HCT116 (cell line): ENCODE results near the gene IMMP2L. TPM values are rescaled to one million over a fixed set of nuclear protein-coding genes. Genes with fewer than 3 reads are reported as not detected.

Source experiments
- ATAC-seq: fragments of 200-7000 bp; cut with Tn5 transposase; 2 replicates; pipeline ENCODE4 v1.9.1; 2020; ENCODE audit warnings: mild to moderate bottlenecking, moderate library complexity
- BruUV-seq: library from RNA; stranded (reverse); fragments of 400-500 nt; replicated peaks from 2 replicates; lab custom pipeline; 2021; lab: Mats Ljungman, UMichigan
- CTCF ChIA-PET: fragments of 300-600 bp; sonication (Branson Sonifier 250); formaldehyde crosslinking; loops from one replicate; lab custom pipeline; 2021; ENCODE audit warnings: antibody characterized with exemption; lab: Charles Lee
- POLR2A ChIA-PET: fragments of 300-600, 350-600 bp; sonication (Branson Sonifier 250); formaldehyde crosslinking; loops from one replicate; lab custom pipeline; 2021; ENCODE audit warnings: antibody characterized with exemption; lab: Charles Lee
- RAD21 ChIA-PET, 2 experiments: fragments of 300-600 bp; sonication (Branson Sonifier 250); formaldehyde crosslinking; loops; one replicate each; lab custom pipeline; 2023; ENCODE audit warnings: low total read pairs in 2 of 2; ENCODE audit not compliant: uncharacterized antibody in 2 of 2, unreplicated experiment in 2 of 2, low non-redundant PET in 1 of 2; lab: Charles Lee
- DNase-seq: peaks from one replicate; pipeline ENCODE4 v3.0.0-alpha.2; 2010; ENCODE audit warnings: low read depth, low spot score
- H2AFZ ChIP-seq: fragments of 200-600 bp; shearing (Covaris generic), sonication (generic); 2 replicates; pipeline ENCODE4 v1.6.1; 2017; ENCODE audit warnings: low read depth, mixed run types, mixed read lengths, antibody characterized with exemption, low read length; ENCODE audit not compliant: poor library complexity, severe bottlenecking
- H3K27ac ChIP-seq: 2 replicates; pipeline ENCODE4 v1.5.1; 2012; ENCODE audit warnings: low read depth, low read length
- H3K27me3 ChIP-seq: fragments of 200-600 bp; sonication (generic); 2 replicates; pipeline ENCODE4 v1.6.1; 2016; ENCODE audit warnings: mixed run types, low read length, mixed read lengths; ENCODE audit not compliant: insufficient read depth
- H3K36me3 ChIP-seq, 2 experiments: fragments of 200-500 bp in 1 of 2; fragments of 200-600 bp in 1 of 2; sonication (Bioruptor generic) in 1 of 2; sonication (generic) in 1 of 2; 2 replicates each; pipeline versions ENCODE4 v1.5.1 to v1.6.1; 2014 to 2016; ENCODE audit warnings: low read length in 2 of 2, inconsistent platforms in 1 of 2, mixed read lengths in 1 of 2, mixed run types in 1 of 2; ENCODE audit not compliant: insufficient read depth in 2 of 2, control insufficient read depth in 1 of 2
- H3K4me1 ChIP-seq, 2 experiments: fragments of 200-600 bp in 1 of 2; sonication (generic) in 1 of 2; 2 replicates each; pipeline versions ENCODE4 v1.5.1 to v1.6.1; 2012 to 2017; ENCODE audit warnings: low read length in 2 of 2, inconsistent platforms in 1 of 2, mild to moderate bottlenecking in 1 of 2, mixed read lengths in 1 of 2, mixed run types in 1 of 2, moderate library complexity in 1 of 2; ENCODE audit not compliant: insufficient read depth in 2 of 2, control insufficient read depth in 1 of 2
- H3K4me2 ChIP-seq: fragments of 200-600 bp; sonication (generic); 2 replicates; pipeline ENCODE4 v1.6.1; 2017; ENCODE audit warnings: mixed run types, low read length, mixed read lengths
- H3K4me3 ChIP-seq, 2 experiments: fragments of 200-600 bp in 1 of 2; sonication (generic) in 1 of 2; replicated peaks in 1 of 2; 2 replicates each; pipeline ENCODE4 v1.5.1; 2011 to 2016; ENCODE audit warnings: low read length in 2 of 2, control low read depth in 1 of 2, low read depth in 1 of 2, mild to moderate bottlenecking in 1 of 2, mixed read lengths in 1 of 2, mixed run types in 1 of 2
- H3K79me2 ChIP-seq: fragments of 200-600 bp; sonication (generic); 2 replicates; pipeline ENCODE4 v1.6.1; 2017; ENCODE audit warnings: mild to moderate bottlenecking, mixed run types, low read length, moderate library complexity, mixed read lengths; ENCODE audit not compliant: insufficient read depth
- H3K9ac ChIP-seq: fragments of 200-600 bp; sonication (generic); 2 replicates; pipeline ENCODE4 v1.6.1; 2016; ENCODE audit warnings: low read length, mixed read lengths
- H3K9me2 ChIP-seq: fragments of 200-600 bp; sonication (generic), shearing (Covaris generic); 2 replicates; pipeline ENCODE4 v1.6.1; 2017; ENCODE audit warnings: mixed run types, mild to moderate bottlenecking, moderate library complexity; ENCODE audit not compliant: insufficient read depth
- H3K9me3 ChIP-seq, 2 experiments: fragments of 200-500 bp in 1 of 2; fragments of 200-600 bp in 1 of 2; sonication (Bioruptor generic) in 1 of 2; sonication (generic) in 1 of 2; 2 replicates each; pipeline ENCODE4 v1.6.1; 2014 to 2017; ENCODE audit warnings: low read length in 2 of 2, mixed read lengths in 2 of 2, inconsistent platforms in 1 of 2, low read depth in 1 of 2, mild to moderate bottlenecking in 1 of 2, mixed run types in 1 of 2, moderate library complexity in 1 of 2; ENCODE audit not compliant: control insufficient read depth in 1 of 2, insufficient read depth in 1 of 2
- H4K20me1 ChIP-seq: fragments of 200-600 bp; sonication (generic), shearing (Covaris generic); 2 replicates; pipeline ENCODE4 v1.6.1; 2017; ENCODE audit warnings: mixed run types, mild to moderate bottlenecking, moderate library complexity; ENCODE audit not compliant: insufficient read depth
- ATF3 ChIP-seq: IDR thresholded peaks from 2 replicates; pipeline ENCODE4 v1.6.1; 2012
- CBX3 ChIP-seq: IDR thresholded peaks from 2 replicates; pipeline ENCODE4 v1.6.1; 2012; ENCODE audit warnings: low read depth
- CEBPB ChIP-seq: IDR thresholded peaks from 2 replicates; pipeline ENCODE4 v1.6.1; 2012; ENCODE audit warnings: low read depth
- EGR1 ChIP-seq: IDR thresholded peaks from 2 replicates; pipeline ENCODE4 v1.6.1; 2012; ENCODE audit warnings: low read depth
- EZH2 ChIP-seq: fragments of 200-600 bp; sonication (generic); IDR thresholded peaks from 2 replicates; pipeline ENCODE4 v1.6.1; 2017; ENCODE audit warnings: antibody characterized with exemption, mixed run types
- FOSL1 ChIP-seq: IDR thresholded peaks from 2 replicates; pipeline ENCODE4 v1.6.1; 2012; ENCODE audit warnings: low read depth
- POLR2A ChIP-seq: IDR thresholded peaks from 2 replicates; pipeline ENCODE4 v1.7.0; 2011; ENCODE audit warnings: borderline replicate concordance; ENCODE audit not compliant: insufficient read depth, insufficient read length; ENCODE audit errors: extremely low read depth
- POLR2AphosphoS5 ChIP-seq: IDR thresholded peaks from 2 replicates; pipeline ENCODE4 v1.6.1; 2011; ENCODE audit warnings: mild to moderate bottlenecking, low read depth, low read length, moderate library complexity
- SRF ChIP-seq: IDR thresholded peaks from 2 replicates; pipeline ENCODE4 v1.6.1; 2012; ENCODE audit warnings: low read depth
- TCF7L2 ChIP-seq: IDR thresholded peaks from 2 replicates; pipeline ENCODE4 v1.7.0; 2011; ENCODE audit warnings: borderline replicate concordance, inconsistent platforms; ENCODE audit not compliant: insufficient read depth, insufficient read length; ENCODE audit errors: extremely low read depth
- YY1 ChIP-seq: IDR thresholded peaks from 2 replicates; pipeline ENCODE4 v1.6.1; 2011; ENCODE audit warnings: low read length, low read depth, moderate library complexity, mild to moderate bottlenecking; ENCODE audit not compliant: insufficient replicate concordance; ENCODE audit errors: extremely low read depth
- ZNF274 ChIP-seq: fragments of 200-500 bp; sonication (Bioruptor generic); IDR thresholded peaks from 2 replicates; pipeline ENCODE4 v1.6.1; 2014; ENCODE audit warnings: mild to moderate bottlenecking, low read depth, low read length, inconsistent platforms
- intact Hi-C: fragments of 100-400 bp; cut with micrococcal nuclease; formaldehyde crosslinking; loops from 2 replicates; pipeline ENCODE4 v1.10.0; 2022
- total RNA-seq: library from RNA; stranded (reverse); gene quantifications from one replicate; pipeline ENCODE4 v1.2.1, GENCODE V29; 2021; ENCODE audit not compliant: unreplicated experiment
- TF ChIP-seq, protein P1 (sequence below), 3 experiments: fragments of 200-600 bp in 1 of 3; sonication (generic) in 1 of 3; IDR thresholded peaks in 2 of 3; conservative IDR thresholded peaks in 1 of 3; 2 replicates each; pipeline ENCODE4 v1.5.1; 2012 to 2017; ENCODE audit warnings: low read depth in 2 of 3, low read length in 2 of 3, antibody characterized with exemption in 1 of 3, borderline replicate concordance in 1 of 3, control low read depth in 1 of 3, mild to moderate bottlenecking in 1 of 3, mixed read lengths in 1 of 3, mixed run types in 1 of 3, moderate library complexity in 1 of 3; ENCODE audit not compliant: insufficient read depth in 1 of 3

Gene IMMP2L
- total RNA-seq, 1 experiment from 2014 or later: 21.1 TPM

- H3K9me2 ChIP-seq: no peaks in the 10 kb centered on the region
- no peak overlapping the region for H3K4me3 ChIP-seq
- no peaks in the 10 kb centered on the region; the same call in 1 of the 2 replicates for H4K20me1 ChIP-seq
- POLR2A ChIA-PET: no interaction called here
- H3K27ac ChIP-seq: no peak overlapping the region
- no peak for DNase-seq
- TF ChIP-seq EZH2: no peak
- TF ChIP-seq ZNF274: no peak
- TF ChIP-seq SRF: no peak
- no peak for TF ChIP-seq POLR2A
- TF ChIP-seq, protein P1, sequence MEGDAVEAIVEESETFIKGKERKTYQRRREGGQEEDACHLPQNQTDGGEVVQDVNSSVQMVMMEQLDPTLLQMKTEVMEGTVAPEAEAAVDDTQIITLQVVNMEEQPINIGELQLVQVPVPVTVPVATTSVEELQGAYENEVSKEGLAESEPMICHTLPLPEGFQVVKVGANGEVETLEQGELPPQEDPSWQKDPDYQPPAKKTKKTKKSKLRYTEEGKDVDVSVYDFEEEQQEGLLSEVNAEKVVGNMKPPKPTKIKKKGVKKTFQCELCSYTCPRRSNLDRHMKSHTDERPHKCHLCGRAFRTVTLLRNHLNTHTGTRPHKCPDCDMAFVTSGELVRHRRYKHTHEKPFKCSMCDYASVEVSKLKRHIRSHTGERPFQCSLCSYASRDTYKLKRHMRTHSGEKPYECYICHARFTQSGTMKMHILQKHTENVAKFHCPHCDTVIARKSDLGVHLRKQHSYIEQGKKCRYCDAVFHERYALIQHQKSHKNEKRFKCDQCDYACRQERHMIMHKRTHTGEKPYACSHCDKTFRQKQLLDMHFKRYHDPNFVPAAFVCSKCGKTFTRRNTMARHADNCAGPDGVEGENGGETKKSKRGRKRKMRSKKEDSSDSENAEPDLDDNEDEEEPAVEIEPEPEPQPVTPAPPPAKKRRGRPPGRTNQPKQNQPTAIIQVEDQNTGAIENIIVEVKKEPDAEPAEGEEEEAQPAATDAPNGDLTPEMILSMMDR (IDR thresholded peaks at IDR 0.05 in 2 of 3, conservative IDR thresholded peaks at IDR 0.05 in 1 of 3; ENCODE audit: borderline replicate concordance in 1 of 3, insufficient read depth in 1 of 3, low read depth in 2 of 3, low read length in 2 of 3): no peak
- no peak for TF ChIP-seq CBX3
- no peak for TF ChIP-seq YY1
- TF ChIP-seq TCF7L2: no peak
- TF ChIP-seq CEBPB: no peak
- TF ChIP-seq EGR1: no peak
- TF ChIP-seq ATF3: no peak
- TF ChIP-seq FOSL1: no peak
- no peak for TF ChIP-seq POLR2AphosphoS5
- no peak overlapping the region for H2AFZ ChIP-seq
- H3K79me2 ChIP-seq: no peaks in the 10 kb centered on the region
- no peak for ATAC-seq
- RAD21 ChIA-PET: no interaction called here
- H3K27me3 ChIP-seq: no peaks in the 10 kb centered on the region
- H3K4me2 ChIP-seq: no peak overlapping the region
- CTCF ChIA-PET: no interaction called here
- no peaks in the 10 kb centered on the region for H3K9me3 ChIP-seq
- no TSS peak for BruUV-seq
- no peak overlapping the region for H3K9ac ChIP-seq
- no peaks in the 10 kb centered on the region for H3K36me3 ChIP-seq
- intact Hi-C loops: no loop called here
- H3K4me1 ChIP-seq: no peaks in the 10 kb centered on the region
These were observed 305.9 kb downstream of the IMMP2L start for GRCh38 chr7:111256391-111256790.
